Thoracic aorta (tissue), 2 donors: ENCODE data around the gene TBK1. TPM values are rescaled to one million over a fixed set of nuclear protein-coding genes. Genes with fewer than 3 reads are reported as not detected.

Source experiments
- ATAC-seq: fragments of 150-250 bp; one replicate; pipeline ENCODE4 v1.8.0; 2017; ENCODE audit warnings: low read depth; ENCODE audit not compliant: insufficient number of reproducible peaks, low FRiP score
- DNase-seq: peaks from one replicate; pipeline ENCODE4 v3.0.0-alpha.2; 2020; ENCODE audit warnings: low spot score
- H3K27ac ChIP-seq, 2 donors: fragments of 200-600 bp; sonication (generic); 1 replicate in 1 of 2; 2 replicates in 1 of 2; pipeline ENCODE4 v1.5.1; 2016; ENCODE audit warnings: mild to moderate bottlenecking in 2 of 2, moderate library complexity in 2 of 2
- H3K27me3 ChIP-seq: fragments of 200-600 bp; sonication (generic); replicated peaks from 2 replicates; pipeline ENCODE4 v1.6.0; 2016; ENCODE audit warnings: mild to moderate bottlenecking; ENCODE audit not compliant: insufficient read depth
- H3K36me3 ChIP-seq: fragments of 200-600 bp; sonication (generic); one replicate; pipeline ENCODE4 v1.5.1; 2016
- H3K4me1 ChIP-seq, 2 donors: fragments of 200-600 bp; sonication (generic); 1 replicate in 1 of 2; 2 replicates in 1 of 2; pipeline versions ENCODE4 v1.5.1 to v1.6.0; 2016; ENCODE audit warnings: low read depth in 2 of 2, mild to moderate bottlenecking in 1 of 2; ENCODE audit not compliant: control insufficient read depth in 1 of 2
- H3K4me3 ChIP-seq: fragments of 200-600 bp; sonication (generic); 2 replicates; pipeline ENCODE4 v1.5.1; 2016; ENCODE audit warnings: mild to moderate bottlenecking
- H3K9me3 ChIP-seq: fragments of 200-600 bp; sonication (generic); 2 replicates; pipeline ENCODE4 v1.5.1; 2016
- total RNA-seq, 2 donors: library from RNA; depleted of rRNA; stranded (reverse); fragments of >200 nt; gene quantifications; one replicate each; pipeline versions ENCODE4 v1.1.0 to v1.2.3, GENCODE V29; 2016
- TF ChIP-seq, protein P1 (sequence below): fragments of 200-600 bp; sonication (generic); IDR thresholded peaks from one replicate; pipeline ENCODE4 v1.5.1; 2019; ENCODE audit warnings: antibody characterized with exemption

TBK1 gene
- total RNA-seq, 2 donors from 2014 or later, result 26.3 to 39.3 TPM

DNA sequence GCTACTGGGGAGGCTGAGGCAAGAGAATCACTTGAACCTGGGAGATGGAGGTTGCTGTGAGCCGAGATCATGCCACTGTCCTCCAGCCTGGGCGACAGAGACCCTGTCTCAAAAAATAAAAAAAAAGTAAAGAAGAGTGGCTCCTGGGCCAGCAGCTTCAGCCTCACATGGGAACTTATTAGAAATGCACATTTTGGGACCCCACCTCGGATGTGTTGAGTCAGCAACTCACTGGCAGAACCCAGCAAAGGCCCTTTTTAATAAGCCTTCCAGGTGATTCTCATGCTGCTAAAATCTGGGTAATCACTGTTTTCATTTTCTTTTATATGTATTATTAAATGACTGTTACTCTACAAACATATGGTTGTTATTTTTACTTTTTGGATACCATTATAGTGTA, 41.6 kb downstream of the TBK1 start:
- TF ChIP-seq, protein P1, sequence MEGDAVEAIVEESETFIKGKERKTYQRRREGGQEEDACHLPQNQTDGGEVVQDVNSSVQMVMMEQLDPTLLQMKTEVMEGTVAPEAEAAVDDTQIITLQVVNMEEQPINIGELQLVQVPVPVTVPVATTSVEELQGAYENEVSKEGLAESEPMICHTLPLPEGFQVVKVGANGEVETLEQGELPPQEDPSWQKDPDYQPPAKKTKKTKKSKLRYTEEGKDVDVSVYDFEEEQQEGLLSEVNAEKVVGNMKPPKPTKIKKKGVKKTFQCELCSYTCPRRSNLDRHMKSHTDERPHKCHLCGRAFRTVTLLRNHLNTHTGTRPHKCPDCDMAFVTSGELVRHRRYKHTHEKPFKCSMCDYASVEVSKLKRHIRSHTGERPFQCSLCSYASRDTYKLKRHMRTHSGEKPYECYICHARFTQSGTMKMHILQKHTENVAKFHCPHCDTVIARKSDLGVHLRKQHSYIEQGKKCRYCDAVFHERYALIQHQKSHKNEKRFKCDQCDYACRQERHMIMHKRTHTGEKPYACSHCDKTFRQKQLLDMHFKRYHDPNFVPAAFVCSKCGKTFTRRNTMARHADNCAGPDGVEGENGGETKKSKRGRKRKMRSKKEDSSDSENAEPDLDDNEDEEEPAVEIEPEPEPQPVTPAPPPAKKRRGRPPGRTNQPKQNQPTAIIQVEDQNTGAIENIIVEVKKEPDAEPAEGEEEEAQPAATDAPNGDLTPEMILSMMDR, result no peak
- H3K4me1 ChIP-seq, result peaks cover 9 to 11% of the 10 kb centered on the region in 2 donors
- ATAC-seq (no peak), DNase-seq (no peak)
- no peaks in the 10 kb centered on the region for H3K27me3 ChIP-seq
- H3K36me3 ChIP-seq, result peaks cover 38% of the 10 kb centered on the region
- H3K4me3 ChIP-seq, result no peak overlapping the region
- no peaks in the 10 kb centered on the region for H3K9me3 ChIP-seq
- no peak overlapping the region for H3K27ac ChIP-seq

DNA sequence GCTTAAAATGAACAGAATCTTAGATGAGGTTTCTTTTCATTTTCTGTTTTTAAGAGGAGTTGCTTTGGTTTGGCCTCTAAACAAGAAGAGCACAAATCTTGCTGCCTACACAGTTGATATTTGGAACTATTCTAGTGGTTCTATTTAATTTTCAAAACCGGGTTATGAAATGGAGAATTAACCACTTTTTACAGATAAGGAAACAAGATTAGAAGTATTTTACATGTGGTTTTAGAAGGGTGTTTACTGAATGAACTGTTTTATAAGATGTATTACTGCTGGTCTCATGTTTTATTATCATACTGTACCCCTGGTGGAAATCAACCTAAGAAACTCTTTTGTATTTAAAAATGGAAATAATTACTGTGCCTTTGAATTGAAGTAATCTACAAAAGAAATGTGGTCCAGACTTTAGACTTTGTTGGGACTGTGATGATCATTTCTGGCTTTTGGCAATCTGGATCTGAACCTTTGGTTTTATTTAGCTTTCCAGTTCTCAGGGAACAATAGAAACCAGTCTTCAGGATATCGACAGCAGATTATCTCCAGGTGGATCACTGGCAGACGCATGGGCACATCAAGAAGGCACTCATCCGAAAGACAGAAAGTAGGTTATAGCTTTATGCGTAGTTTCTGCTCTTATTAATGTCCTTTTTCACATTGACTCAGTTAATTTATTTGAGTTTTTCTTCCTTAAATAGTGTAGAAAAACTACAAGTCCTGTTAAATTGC, 43.2 kb downstream of the TBK1 start:
- H3K4me1 ChIP-seq, result no peaks in the 10 kb centered on the region
- H3K4me3 ChIP-seq, result no peak overlapping the region
- H3K36me3 ChIP-seq, result peaks cover 41% of the 10 kb centered on the region

DNA sequence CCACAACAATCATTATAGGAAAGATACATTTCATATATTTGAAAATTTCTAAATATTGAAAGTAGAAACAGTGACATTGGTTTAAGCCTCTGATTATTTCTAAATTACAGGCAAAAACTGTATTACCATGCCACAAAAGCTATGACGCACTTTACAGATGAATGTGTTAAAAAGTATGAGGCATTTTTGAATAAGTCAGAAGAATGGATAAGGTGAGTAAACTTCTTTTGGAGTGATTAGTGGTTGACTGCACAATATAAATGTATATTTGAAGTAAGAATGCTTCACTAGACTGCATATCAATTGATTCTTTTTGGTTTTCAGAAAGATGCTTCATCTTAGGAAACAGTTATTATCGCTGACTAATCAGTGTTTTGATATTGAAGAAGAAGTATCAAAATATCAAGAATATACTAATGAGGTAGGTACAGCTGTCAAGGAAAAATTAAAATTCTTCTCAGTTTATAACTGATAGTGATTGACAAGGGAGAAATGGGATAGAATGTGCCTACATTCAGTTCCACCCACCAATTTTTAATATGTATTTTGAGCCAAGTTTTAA, 45.0 kb downstream of the TBK1 start:
- TF ChIP-seq, protein P1, result no peak
- Histone ChIP-seq H3K27ac (no peak overlapping the region), H3K4me1 (no peaks in the 10 kb centered on the region)

More for the DNA sequence above, 43.2 kb downstream of the TBK1 start:
- no peak for ATAC-seq
- Histone ChIP-seq H3K27me3 (no peaks in the 10 kb centered on the region), H3K9me3 (no peaks in the 10 kb centered on the region), H3K27ac (no peak overlapping the region)
- TF ChIP-seq, protein P1, result no peak
- DNase-seq, result no peak

DNA sequence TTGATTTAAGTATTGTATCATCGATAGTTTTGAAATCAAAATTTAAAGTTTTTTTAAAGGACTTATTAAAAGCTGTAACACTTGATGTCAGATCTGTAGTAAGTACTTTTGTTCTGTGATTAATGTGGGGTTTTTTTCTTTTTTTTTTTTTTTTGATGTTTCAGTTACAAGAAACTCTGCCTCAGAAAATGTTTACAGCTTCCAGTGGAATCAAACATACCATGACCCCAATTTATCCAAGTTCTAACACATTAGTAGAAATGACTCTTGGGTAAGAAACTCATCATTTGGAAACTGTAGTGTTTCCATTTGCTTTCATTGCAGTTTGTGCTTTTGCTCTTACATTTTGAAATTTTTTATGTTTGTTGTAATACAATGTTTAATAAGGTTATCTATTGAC, 45.6 kb downstream of the TBK1 start:
- Histone ChIP-seq H3K27me3 (no peaks in the 10 kb centered on the region), H3K36me3 (peaks cover 36% of the 10 kb centered on the region), H3K9me3 (no peaks in the 10 kb centered on the region), H3K27ac (no peak overlapping the region), H3K4me3 (no peak overlapping the region), H3K4me1 (no peaks in the 10 kb centered on the region)
- ATAC-seq, result no peak
- DNase-seq, result no peak
- TF ChIP-seq, protein P1, result no peak

More for the DNA sequence above, 45.0 kb downstream of the TBK1 start:
- no peaks in the 10 kb centered on the region for H3K27me3 ChIP-seq
- ATAC-seq, result no peak
- H3K9me3 ChIP-seq, result no peaks in the 10 kb centered on the region
- DNase-seq, result no peak
- peaks cover 37% of the 10 kb centered on the region for H3K36me3 ChIP-seq
- no peak overlapping the region for H3K4me3 ChIP-seq

DNA sequence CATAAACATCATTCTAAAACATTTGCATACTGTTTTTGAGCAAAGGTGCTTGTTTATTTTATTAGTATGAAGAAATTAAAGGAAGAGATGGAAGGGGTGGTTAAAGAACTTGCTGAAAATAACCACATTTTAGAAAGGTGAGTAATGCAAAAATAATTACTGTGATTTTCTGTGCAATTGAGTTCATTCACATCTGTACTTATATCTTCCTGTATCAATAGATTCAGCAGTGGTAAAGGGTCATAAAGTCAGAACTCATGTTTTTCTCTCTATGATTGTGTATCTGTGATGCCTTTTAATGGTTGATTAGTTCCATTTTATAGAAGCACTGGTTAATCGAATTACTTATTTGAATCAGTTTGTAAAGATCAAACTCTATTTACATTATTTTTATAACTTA, 46.0 kb downstream of the TBK1 start:
- DNase-seq, result no peak
- Histone ChIP-seq H3K27ac (no peak overlapping the region), H3K9me3 (no peaks in the 10 kb centered on the region), H3K4me1 (no peaks in the 10 kb centered on the region), H3K27me3 (no peaks in the 10 kb centered on the region), H3K4me3 (no peak overlapping the region), H3K36me3 (peaks cover 35% of the 10 kb centered on the region)
- ATAC-seq, result no peak
- TF ChIP-seq, protein P1, result no peak
